DOHH2 (cell line): ENCODE data around the gene GAB2.

ENCODE experiments used
- H3F3A ChIP-seq: fragments of 200-600 bp; sonication (generic), shearing (Covaris generic); 2 replicates; pipeline ENCODE4 v1.6.0; 2016; ENCODE audit warnings: antibody characterized with exemption, mild to moderate bottlenecking; ENCODE audit not compliant: control insufficient read depth, insufficient read depth
- H3K27ac ChIP-seq: fragments of 200-600 bp; sonication (generic); 2 replicates; pipeline ENCODE4 v1.5.1; 2014; ENCODE audit warnings: low read depth, mild to moderate bottlenecking, low read length, moderate library complexity
- H3K27me3 ChIP-seq: fragments of 200-600 bp; sonication (generic); 2 replicates; pipeline ENCODE4 v1.6.1; 2014; ENCODE audit warnings: mild to moderate bottlenecking, low read length, mixed read lengths; ENCODE audit not compliant: control insufficient read depth
- H3K36me3 ChIP-seq: fragments of 200-600 bp; sonication (generic); 2 replicates; pipeline ENCODE4 v1.6.1; 2014; ENCODE audit warnings: mild to moderate bottlenecking, low read length, moderate library complexity, mixed read lengths; ENCODE audit not compliant: control insufficient read depth
- H3K4me1 ChIP-seq: fragments of 200-600 bp; sonication (generic); 2 replicates; pipeline ENCODE4 v1.6.1; 2014; ENCODE audit warnings: mild to moderate bottlenecking, low read length, mixed read lengths; ENCODE audit not compliant: control insufficient read depth
- H3K4me2 ChIP-seq: fragments of 200-600 bp; sonication (generic); 2 replicates; pipeline ENCODE4 v1.6.0; 2014; ENCODE audit warnings: mild to moderate bottlenecking, low read length, moderate library complexity
- H3K4me3 ChIP-seq: fragments of 200-600 bp; sonication (generic); 2 replicates; pipeline ENCODE4 v1.5.1; 2014; ENCODE audit warnings: mild to moderate bottlenecking, low read length, mixed read lengths
- H3K79me2 ChIP-seq: fragments of 200-600 bp; sonication (generic); 2 replicates; pipeline ENCODE4 v1.6.1; 2014; ENCODE audit warnings: mild to moderate bottlenecking, low read length, mixed read lengths; ENCODE audit not compliant: control insufficient read depth
- H3K9me2 ChIP-seq: fragments of 200-600 bp; sonication (generic); replicated peaks from 2 replicates; pipeline ENCODE4 v1.6.1; 2014; ENCODE audit warnings: mild to moderate bottlenecking, low read length, mixed read lengths; ENCODE audit not compliant: control insufficient read depth
- H3K9me3 ChIP-seq: fragments of 200-600 bp; sonication (generic); 2 replicates; pipeline ENCODE4 v1.6.1; 2014; ENCODE audit warnings: antibody characterized with exemption, low read length, mixed read lengths; ENCODE audit not compliant: control insufficient read depth, insufficient read depth
- H4K20me1 ChIP-seq: fragments of 200-600 bp; sonication (generic); 2 replicates; pipeline ENCODE4 v1.6.0; 2014; ENCODE audit warnings: low read depth, mild to moderate bottlenecking, antibody characterized with exemption, low read length, moderate library complexity; ENCODE audit not compliant: control insufficient read depth, insufficient read depth
- EZH2phosphoT487 ChIP-seq: fragments of 200-600 bp; sonication (generic); IDR thresholded peaks from 2 replicates; pipeline ENCODE4 v1.6.1; 2017; ENCODE audit warnings: borderline replicate concordance, mild to moderate bottlenecking, antibody characterized with exemption, low read length, moderate library complexity, mixed read lengths
- TF ChIP-seq, protein P1 (sequence below): fragments of 200-600 bp; sonication (generic); IDR thresholded peaks from one replicate; pipeline ENCODE4 v1.5.1; 2014; ENCODE audit warnings: antibody characterized with exemption, mild to moderate bottlenecking, low read depth, low read length; ENCODE audit not compliant: poor library complexity, severe bottlenecking

GAB2 gene

GRCh38 chr11:78220218-78221157 is 197.1 kb downstream of the GAB2 start:
- TF ChIP-seq EZH2phosphoT487, result no peak
- TF ChIP-seq, protein P1, sequence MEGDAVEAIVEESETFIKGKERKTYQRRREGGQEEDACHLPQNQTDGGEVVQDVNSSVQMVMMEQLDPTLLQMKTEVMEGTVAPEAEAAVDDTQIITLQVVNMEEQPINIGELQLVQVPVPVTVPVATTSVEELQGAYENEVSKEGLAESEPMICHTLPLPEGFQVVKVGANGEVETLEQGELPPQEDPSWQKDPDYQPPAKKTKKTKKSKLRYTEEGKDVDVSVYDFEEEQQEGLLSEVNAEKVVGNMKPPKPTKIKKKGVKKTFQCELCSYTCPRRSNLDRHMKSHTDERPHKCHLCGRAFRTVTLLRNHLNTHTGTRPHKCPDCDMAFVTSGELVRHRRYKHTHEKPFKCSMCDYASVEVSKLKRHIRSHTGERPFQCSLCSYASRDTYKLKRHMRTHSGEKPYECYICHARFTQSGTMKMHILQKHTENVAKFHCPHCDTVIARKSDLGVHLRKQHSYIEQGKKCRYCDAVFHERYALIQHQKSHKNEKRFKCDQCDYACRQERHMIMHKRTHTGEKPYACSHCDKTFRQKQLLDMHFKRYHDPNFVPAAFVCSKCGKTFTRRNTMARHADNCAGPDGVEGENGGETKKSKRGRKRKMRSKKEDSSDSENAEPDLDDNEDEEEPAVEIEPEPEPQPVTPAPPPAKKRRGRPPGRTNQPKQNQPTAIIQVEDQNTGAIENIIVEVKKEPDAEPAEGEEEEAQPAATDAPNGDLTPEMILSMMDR, result no peak
- H3K4me1 ChIP-seq, result peaks cover 25% of the 10 kb centered on the region
- H3K4me3 ChIP-seq, result no peak overlapping the region
- no peaks in the 10 kb centered on the region for H3K27me3 ChIP-seq
- no peaks in the 10 kb centered on the region for H3K36me3 ChIP-seq
- H3K27ac ChIP-seq, result no peak overlapping the region
- H3K9me3 ChIP-seq, result no peaks in the 10 kb centered on the region
- no peaks in the 10 kb centered on the region for H4K20me1 ChIP-seq
- H3K79me2 ChIP-seq, result no peaks in the 10 kb centered on the region
- H3K4me2 ChIP-seq, result no peak overlapping the region
- no peaks in the 10 kb centered on the region for H3F3A ChIP-seq
- H3K9me2 ChIP-seq, result no peaks in the 10 kb centered on the region

- Histone ChIP-seq H4K20me1 (no peaks in the 10 kb centered on the region), H3K4me3 (no peak overlapping the region), H3K4me2 (no peak overlapping the region), H3F3A (no peaks in the 10 kb centered on the region), H3K9me3 (no peaks in the 10 kb centered on the region), H3K27me3 (no peaks in the 10 kb centered on the region), H3K9me2 (no peaks in the 10 kb centered on the region), H3K4me1 (peaks cover 21% of the 10 kb centered on the region), H3K36me3 (no peaks in the 10 kb centered on the region), H3K27ac (no peak overlapping the region), H3K79me2 (no peaks in the 10 kb centered on the region)
- TF ChIP-seq EZH2phosphoT487, result no peak
- TF ChIP-seq, protein P1, result no peak
Observed at GRCh38 chr11:78219493-78220217, 198.0 kb downstream of the GAB2 start.

GRCh38 chr11:78218707-78219492 is 198.7 kb downstream of the GAB2 start:
- peaks cover 13% of the 10 kb centered on the region for H3K4me1 ChIP-seq
- no peak overlapping the region for H3K4me2 ChIP-seq
- H3K27me3 ChIP-seq, result no peaks in the 10 kb centered on the region
- no peaks in the 10 kb centered on the region for H4K20me1 ChIP-seq
- H3K79me2 ChIP-seq, result no peaks in the 10 kb centered on the region
- no peaks in the 10 kb centered on the region for H3F3A ChIP-seq
- no peaks in the 10 kb centered on the region for H3K9me3 ChIP-seq
- TF ChIP-seq, protein P1, result no peak
- no peak for TF ChIP-seq EZH2phosphoT487
- H3K27ac ChIP-seq, result no peak overlapping the region
- H3K36me3 ChIP-seq, result no peaks in the 10 kb centered on the region
- no peak overlapping the region for H3K4me3 ChIP-seq
- no peaks in the 10 kb centered on the region for H3K9me2 ChIP-seq
